Nephron (organoid): ENCODE results near the gene LRRC10.

Experiments used
- H3K27ac Mint-ChIP-seq, 3 experiments: 2 replicates each; pipeline ENCODE4 v1.8.0; 2020; ENCODE audit warnings: mixed read lengths in 3 of 3, mild to moderate bottlenecking in 2 of 3, moderate library complexity in 1 of 3
- H3K27me3 Mint-ChIP-seq: 2 replicates; pipeline ENCODE4 v1.8.0; 2021; ENCODE audit warnings: low read depth, mild to moderate bottlenecking, moderate library complexity, mixed read lengths
- H3K36me3 Mint-ChIP-seq: 2 replicates; pipeline ENCODE4 v1.8.0; 2020; ENCODE audit warnings: low read depth, mixed read lengths
- H3K4me1 Mint-ChIP-seq: 2 replicates; pipeline ENCODE4 v1.8.0; 2020; ENCODE audit warnings: mixed read lengths
- H3K4me3 Mint-ChIP-seq, 3 experiments: 2 replicates each; pipeline ENCODE4 v1.8.0; 2020; ENCODE audit warnings: mild to moderate bottlenecking in 3 of 3, mixed read lengths in 3 of 3, moderate library complexity in 2 of 3
- H3K9me3 Mint-ChIP-seq: 2 replicates; pipeline ENCODE4 v1.8.0; 2020; ENCODE audit warnings: mixed read lengths
- TF ChIP-seq, protein P1 (sequence below), 3 experiments: fragments of 200-600 bp; sonication (generic); IDR thresholded peaks; one replicate each; pipeline ENCODE4 v1.5.0; 2021; ENCODE audit warnings: antibody characterized with exemption in 3 of 3; ENCODE audit not compliant: unreplicated experiment in 3 of 3

Gene LRRC10

DNA sequence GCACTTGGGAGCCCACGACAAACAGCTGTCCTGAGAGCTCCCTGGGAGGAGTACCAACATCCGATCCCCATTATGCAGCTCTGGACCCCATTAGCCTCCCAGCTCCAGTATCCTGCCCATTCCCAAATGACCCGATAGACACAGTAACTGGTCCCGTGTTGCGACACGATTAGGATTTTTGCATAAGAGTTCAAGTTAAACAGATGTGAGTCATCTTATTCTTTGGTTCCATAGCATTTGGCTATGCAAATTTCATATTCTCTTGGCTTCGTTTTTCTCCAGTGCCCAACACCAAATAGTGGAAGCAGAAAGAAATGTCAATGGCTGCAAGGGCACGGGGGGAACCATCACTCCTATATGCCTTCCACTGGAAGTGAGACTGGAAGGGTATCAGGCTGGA lies 43.0 kb upstream of the LRRC10 start:
- H3K4me3 Mint-ChIP-seq: no peak overlapping the region
- H3K36me3 Mint-ChIP-seq: no peaks in the 10 kb centered on the region
- H3K4me1 Mint-ChIP-seq: peaks cover 23% of the 10 kb centered on the region
- H3K9me3 Mint-ChIP-seq: no peaks in the 10 kb centered on the region
- TF ChIP-seq, protein P1, sequence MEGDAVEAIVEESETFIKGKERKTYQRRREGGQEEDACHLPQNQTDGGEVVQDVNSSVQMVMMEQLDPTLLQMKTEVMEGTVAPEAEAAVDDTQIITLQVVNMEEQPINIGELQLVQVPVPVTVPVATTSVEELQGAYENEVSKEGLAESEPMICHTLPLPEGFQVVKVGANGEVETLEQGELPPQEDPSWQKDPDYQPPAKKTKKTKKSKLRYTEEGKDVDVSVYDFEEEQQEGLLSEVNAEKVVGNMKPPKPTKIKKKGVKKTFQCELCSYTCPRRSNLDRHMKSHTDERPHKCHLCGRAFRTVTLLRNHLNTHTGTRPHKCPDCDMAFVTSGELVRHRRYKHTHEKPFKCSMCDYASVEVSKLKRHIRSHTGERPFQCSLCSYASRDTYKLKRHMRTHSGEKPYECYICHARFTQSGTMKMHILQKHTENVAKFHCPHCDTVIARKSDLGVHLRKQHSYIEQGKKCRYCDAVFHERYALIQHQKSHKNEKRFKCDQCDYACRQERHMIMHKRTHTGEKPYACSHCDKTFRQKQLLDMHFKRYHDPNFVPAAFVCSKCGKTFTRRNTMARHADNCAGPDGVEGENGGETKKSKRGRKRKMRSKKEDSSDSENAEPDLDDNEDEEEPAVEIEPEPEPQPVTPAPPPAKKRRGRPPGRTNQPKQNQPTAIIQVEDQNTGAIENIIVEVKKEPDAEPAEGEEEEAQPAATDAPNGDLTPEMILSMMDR (IDR thresholded peaks at IDR 0.05; ENCODE audit: unreplicated experiment in 3 of 3): no peak
- H3K27ac Mint-ChIP-seq: no peak overlapping the region
- H3K27me3 Mint-ChIP-seq: no peaks in the 10 kb centered on the region

DNA sequence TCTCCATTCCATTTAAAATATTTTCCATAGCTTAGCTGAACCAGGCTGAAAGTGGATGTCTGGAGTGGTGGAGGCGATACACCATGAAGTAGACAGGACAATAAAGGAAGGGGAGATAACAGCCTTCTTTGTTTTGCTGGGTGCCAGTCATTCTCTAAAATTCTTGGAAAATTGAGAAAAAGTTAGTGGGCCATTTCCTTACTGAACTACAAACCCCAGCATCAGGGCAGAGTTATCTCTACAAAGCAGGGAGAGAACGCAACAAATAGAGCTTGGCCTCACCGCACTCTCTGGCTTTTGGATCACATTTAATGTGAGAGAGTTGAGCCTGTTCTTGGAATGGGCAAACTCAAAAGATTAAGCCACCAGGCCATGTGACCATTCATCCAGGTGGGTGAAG lies 41.2 kb upstream of the LRRC10 start:
- Mint-ChIP-seq H3K4me1 (peaks cover 14% of the 10 kb centered on the region), H3K4me3 (no peak overlapping the region), H3K27me3 (peaks cover 5% of the 10 kb centered on the region), H3K36me3 (no peaks in the 10 kb centered on the region), H3K27ac (no peak overlapping the region), H3K9me3 (no peaks in the 10 kb centered on the region)
- TF ChIP-seq, protein P1 (IDR thresholded peaks at IDR 0.05; ENCODE audit: unreplicated experiment in 3 of 3): no peak

DNA sequence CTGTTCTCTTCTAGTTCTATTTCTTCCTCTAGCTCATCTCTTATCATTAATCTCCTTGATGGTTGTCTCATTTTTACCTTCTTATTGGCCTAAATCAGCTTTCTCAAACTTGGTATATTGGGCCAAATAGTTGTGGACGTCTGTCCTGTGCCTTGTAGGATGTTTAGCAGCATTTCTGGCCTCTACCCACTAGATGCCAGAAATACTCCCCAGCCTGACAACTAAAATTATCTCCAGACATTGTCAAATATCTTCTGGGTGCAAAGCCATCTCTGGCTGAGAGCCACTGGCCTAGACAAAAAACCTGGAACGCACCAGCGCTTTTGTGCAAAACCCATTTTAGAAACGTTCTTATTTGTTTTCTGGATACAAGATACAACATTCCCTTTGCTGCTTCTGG lies 38.8 kb upstream of the LRRC10 start:
- H3K27me3 Mint-ChIP-seq: peaks cover 8% of the 10 kb centered on the region
- H3K27ac Mint-ChIP-seq: no peak overlapping the region
- no peak overlapping the region for H3K4me3 Mint-ChIP-seq
- no peaks in the 10 kb centered on the region for H3K9me3 Mint-ChIP-seq
- peaks cover 5% of the 10 kb centered on the region for H3K4me1 Mint-ChIP-seq
- TF ChIP-seq, protein P1 (IDR thresholded peaks at IDR 0.05; ENCODE audit: unreplicated experiment in 3 of 3): no peak
- no peaks in the 10 kb centered on the region for H3K36me3 Mint-ChIP-seq

DNA sequence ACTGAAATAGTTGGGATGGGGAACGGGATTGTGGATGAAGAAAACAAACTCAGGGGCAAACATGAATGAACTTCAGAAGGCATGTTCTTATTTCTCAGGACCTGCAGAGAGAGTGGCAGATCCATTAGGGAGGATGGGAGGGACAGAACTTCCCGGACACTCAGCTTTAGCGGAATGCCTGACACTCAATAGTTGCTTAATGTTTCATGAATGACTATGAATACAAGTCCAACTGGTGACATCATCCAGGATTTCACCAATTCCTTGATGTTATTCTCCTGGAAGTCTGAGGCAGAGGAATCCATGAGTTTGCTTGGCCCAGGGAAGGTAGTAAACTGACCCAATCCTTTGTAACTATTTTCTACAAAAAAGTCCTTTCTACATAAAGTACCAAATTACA lies 37.8 kb upstream of the LRRC10 start:
- H3K27me3 Mint-ChIP-seq: peaks cover 8% of the 10 kb centered on the region
- no peaks in the 10 kb centered on the region for H3K9me3 Mint-ChIP-seq
- H3K36me3 Mint-ChIP-seq: no peaks in the 10 kb centered on the region
- peaks cover 5% of the 10 kb centered on the region for H3K4me1 Mint-ChIP-seq
- H3K27ac Mint-ChIP-seq: no peak overlapping the region
- H3K4me3 Mint-ChIP-seq: no peak overlapping the region
- TF ChIP-seq, protein P1 (IDR thresholded peaks at IDR 0.05; ENCODE audit: unreplicated experiment in 3 of 3): no peak

DNA sequence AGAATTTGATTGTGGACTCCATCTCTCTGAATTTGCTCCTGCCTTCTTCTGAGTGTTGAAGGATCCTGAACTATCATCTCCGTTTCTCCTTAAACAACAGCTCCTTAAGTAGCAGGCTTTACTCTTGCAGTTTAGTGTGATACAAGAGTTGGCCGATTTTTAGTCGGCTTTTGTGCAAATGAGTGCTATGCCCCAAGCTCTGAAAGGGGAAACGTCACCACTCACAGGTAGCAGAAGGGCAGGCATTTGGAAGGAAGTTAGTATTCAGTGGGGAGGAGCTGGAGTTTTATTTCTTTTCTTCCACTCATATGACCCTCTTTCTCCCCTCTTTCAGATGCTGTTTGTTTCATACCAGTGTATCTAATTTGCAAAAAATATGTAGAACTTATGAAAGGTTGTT lies 36.5 kb upstream of the LRRC10 start:
- Mint-ChIP-seq H3K4me3 (no peak overlapping the region), H3K4me1 (peaks cover 5% of the 10 kb centered on the region), H3K27me3 (peaks cover 11% of the 10 kb centered on the region), H3K27ac (no peak overlapping the region), H3K9me3 (no peaks in the 10 kb centered on the region), H3K36me3 (no peaks in the 10 kb centered on the region)
- TF ChIP-seq, protein P1 (IDR thresholded peaks at IDR 0.05; ENCODE audit: unreplicated experiment in 3 of 3): no peak

DNA sequence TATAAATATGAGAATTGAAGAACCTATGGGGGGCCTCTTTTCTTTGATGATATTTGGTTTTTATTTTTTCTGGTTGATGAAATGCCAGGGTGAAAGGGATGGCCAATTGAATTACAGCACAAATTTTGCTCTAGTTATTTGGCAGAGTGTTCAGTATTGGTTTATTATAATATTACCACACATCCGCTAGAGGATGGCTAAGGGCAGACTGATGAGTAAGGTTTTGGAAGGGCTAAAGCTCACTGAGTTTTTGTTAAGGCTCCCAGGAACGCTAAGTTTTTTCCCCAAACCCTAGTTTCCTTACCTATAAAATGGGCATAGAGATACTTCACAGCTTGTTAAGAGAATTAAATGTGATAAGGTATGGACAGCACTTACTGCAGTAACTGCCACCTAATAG lies 34.3 kb upstream of the LRRC10 start:
- Mint-ChIP-seq H3K4me3 (no peak overlapping the region), H3K27ac (no peak overlapping the region), H3K36me3 (no peaks in the 10 kb centered on the region), H3K27me3 (peaks cover 11% of the 10 kb centered on the region), H3K9me3 (no peaks in the 10 kb centered on the region), H3K4me1 (peaks cover 5% of the 10 kb centered on the region)
- TF ChIP-seq, protein P1 (IDR thresholded peaks at IDR 0.05; ENCODE audit: unreplicated experiment in 3 of 3): no peak
